GM19043 (cell line): Measurements from ENCODE around the gene NXN.
"Not testable (repeated sequence)": the region's sequence is repeated elsewhere in the genome, so short reads cannot be mapped to it uniquely, and the experiment has no call there.

ENCODE experiments used
- ATAC-seq: cut with Tn5 transposase; IDR thresholded peaks from one replicate; pipeline ENCODE4 v1.9.1; 2021; ENCODE audit warnings: low read depth; ENCODE audit not compliant: unreplicated experiment

Gene NXN

GRCh38 chr17:897970-898619 is 81.5 kb downstream of the NXN start:
- ATAC-seq: no peak

GRCh38 chr17:896953-897661 is 82.5 kb downstream of the NXN start:
- ATAC-seq: no peak

GRCh38 chr17:896454-896853 is 83.1 kb downstream of the NXN start:
- ATAC-seq: no peak

- ATAC-seq: no peak
Observed at GRCh38 chr17:892958-893357, 86.6 kb downstream of the NXN start.

- ATAC-seq: no peak
Observed at GRCh38 chr17:888998-889441, 90.6 kb downstream of the NXN start.

- ATAC-seq: no peak
Observed at GRCh38 chr17:887551-888209, 91.9 kb downstream of the NXN start.

- no peak for ATAC-seq
Observed at GRCh38 chr17:885971-886571, 93.5 kb downstream of the NXN start.

- no peak for ATAC-seq
Observed at GRCh38 chr17:883586-883962, 96.0 kb downstream of the NXN start.

GRCh38 chr17:882827-883585 is 96.6 kb downstream of the NXN start:
- no peak for ATAC-seq

- no peak for ATAC-seq
Observed at GRCh38 chr17:881778-882177, 97.8 kb downstream of the NXN start.

- ATAC-seq: no peak
Observed at GRCh38 chr17:880443-881269, 98.9 kb downstream of the NXN start.

- no peak for ATAC-seq
Observed at GRCh38 chr17:879546-880442, 99.8 kb downstream of the NXN start.

GRCh38 chr17:877630-878029 is 101.9 kb downstream of the NXN start:
- ATAC-seq: no peak

GRCh38 chr17:876272-876671 is 103.3 kb downstream of the NXN start:
- no peak for ATAC-seq

GRCh38 chr17:874590-874989 is 105.0 kb downstream of the NXN start:
- not testable (repeated sequence) for ATAC-seq

- no peak for ATAC-seq
Observed at GRCh38 chr17:872855-873254, 106.7 kb downstream of the NXN start.

GRCh38 chr17:871751-872519 is 107.6 kb downstream of the NXN start:
- ATAC-seq: no peak
